Measurements from ENCODE around the gene SEC11A. TPM values are rescaled to one million over a fixed set of nuclear protein-coding genes. Genes with fewer than 3 reads are reported as not detected.
A peak's percentile ranks its signal among the peaks of the same experiment; 100 is the strongest.

Gene SEC11A
- total RNA-seq, 2 experiments from 2014 or later: 44.1 to 47.0 TPM

- Mint-ChIP-seq H3K27ac (peak overlapping the region; percentile 38), H3K27me3 (no peaks in the 10 kb centered on the region), H3K4me1 (ENCODE audit: low read depth) (peaks cover 8% of the 10 kb centered on the region), H3K36me3 (ENCODE audit: low read depth) (peaks cover 48% of the 10 kb centered on the region), H3K4me3 (no peak overlapping the region), H3K9me3 (no peaks in the 10 kb centered on the region)
- CTCF ChIA-PET: interaction anchor here (1.1 kb wide), 1 partner anchor 13 kb away, joined by 3 read pairs; no protein-coding TSS in a partner anchor
- Histone ChIP-seq H3K4me3 (ENCODE audit: low read length) (no peak overlapping the region), H3K9me3 (ENCODE audit: control insufficient read depth in 1 of 2, insufficient read depth in 1 of 2, low read length in 2 of 2) (no peaks in the 10 kb centered on the region), H3K27ac (ENCODE audit: low read depth in 1 of 2, low read length in 2 of 2) (no peak overlapping the region), H3K36me3 (ENCODE audit: insufficient read depth, low read length) (peaks cover 51% of the 10 kb centered on the region), H3K4me1 (ENCODE audit: insufficient read depth, low read length) (peaks cover 33% of the 10 kb centered on the region), H3K27me3 (ENCODE audit: control insufficient read depth in 1 of 2, insufficient read depth in 2 of 2, low read length in 2 of 2) (no peaks in the 10 kb centered on the region)
- no peak for DNase-seq
- intact Hi-C loops (cut with DNase I, micrococcal nuclease): loop anchor here in 1 of 2 experiments (5.0 kb wide), 1 partner anchor 107 kb away; the partner anchor contains the start of gene NMB
- POLR2A ChIA-PET: interaction anchor here (1.4 kb wide), 1 partner anchor 8 kb away, joined by 5 read pairs; no protein-coding TSS in a partner anchor
- TF ChIP-seq CTCF (IDR thresholded peaks at IDR 0.05): no peak
- no peak for ATAC-seq (ENCODE audit: poor library complexity)
These were observed 48.6 kb upstream of the SEC11A start for GRCh38 chr15:84764585-84764984.

- Histone ChIP-seq H3K4me1 (ENCODE audit: insufficient read depth, low read length) (peaks cover 48% of the 10 kb centered on the region), H3K27me3 (ENCODE audit: control insufficient read depth in 1 of 2, insufficient read depth in 2 of 2, low read length in 2 of 2) (no peaks in the 10 kb centered on the region), H3K4me3 (ENCODE audit: low read length) (no peak overlapping the region), H3K36me3 (ENCODE audit: insufficient read depth, low read length) (peaks cover 35% of the 10 kb centered on the region), H3K27ac (ENCODE audit: low read depth in 1 of 2, low read length in 2 of 2) (peak overlapping the region in 1 of 2 donors; percentile 54), H3K9me3 (ENCODE audit: control insufficient read depth in 1 of 2, insufficient read depth in 1 of 2, low read length in 2 of 2) (no peaks in the 10 kb centered on the region)
- ATAC-seq (ENCODE audit: poor library complexity) (no peak), DNase-seq (no peak)
- Mint-ChIP-seq H3K4me3 (no peak overlapping the region), H3K36me3 (ENCODE audit: low read depth) (peaks cover 35% of the 10 kb centered on the region), H3K27me3 (no peaks in the 10 kb centered on the region), H3K9me3 (no peaks in the 10 kb centered on the region), H3K27ac (no peak overlapping the region), H3K4me1 (ENCODE audit: low read depth) (no peaks in the 10 kb centered on the region)
- TF ChIP-seq CTCF (IDR thresholded peaks at IDR 0.05): no peak
- CTCF ChIA-PET: no interaction called here
- POLR2A ChIA-PET: interaction anchor here (1.4 kb wide), 2 partner anchors 10 to 16 kb away, joined by 5 read pairs; no protein-coding TSS in a partner anchor
- intact Hi-C loops (cut with DNase I, micrococcal nuclease): loop anchor here in 1 of 2 experiments (2.0 to 5.0 kb wide), 2 partner anchors 14 to 106 kb away; partner anchors contain the start of genes NMB and ZNF592
These were observed 47.1 kb upstream of the SEC11A start for GRCh38 chr15:84762840-84763572.

GRCh38 chr15:84761607-84762131, 45.7 kb upstream of the SEC11A start:
- Histone ChIP-seq H3K27me3 (ENCODE audit: control insufficient read depth in 1 of 2, insufficient read depth in 2 of 2, low read length in 2 of 2) (no peaks in the 10 kb centered on the region), H3K9me3 (ENCODE audit: control insufficient read depth in 1 of 2, insufficient read depth in 1 of 2, low read length in 2 of 2) (no peaks in the 10 kb centered on the region), H3K4me3 (ENCODE audit: low read length) (no peak overlapping the region), H3K27ac (ENCODE audit: low read depth in 1 of 2, low read length in 2 of 2) (peak overlapping the region in 1 of 2 donors; percentile 54), H3K4me1 (ENCODE audit: insufficient read depth, low read length) (peaks cover 57% of the 10 kb centered on the region), H3K36me3 (ENCODE audit: insufficient read depth, low read length) (peaks cover 27% of the 10 kb centered on the region)
- H3K36me3 Mint-ChIP-seq (ENCODE audit: low read depth): peaks cover 27% of the 10 kb centered on the region
- no peaks in the 10 kb centered on the region for H3K27me3 Mint-ChIP-seq
- CTCF ChIA-PET: no interaction called here
- intact Hi-C loops (cut with DNase I, micrococcal nuclease): loop anchor here in 1 of 2 experiments (2.0 to 5.0 kb wide), 2 partner anchors 13 to 104 kb away; partner anchors contain the start of genes NMB and ZNF592
- peak; percentile 81 for ATAC-seq (ENCODE audit: poor library complexity)
- H3K4me3 Mint-ChIP-seq: no peak overlapping the region
- no peaks in the 10 kb centered on the region for H3K9me3 Mint-ChIP-seq
- peak in 2 of 14 experiments; percentile 10 to 19 for DNase-seq
- H3K27ac Mint-ChIP-seq: no peak overlapping the region
- POLR2A ChIA-PET: no interaction called here
- H3K4me1 Mint-ChIP-seq (ENCODE audit: low read depth): no peaks in the 10 kb centered on the region
- TF ChIP-seq CTCF (IDR thresholded peaks at IDR 0.05): no peak
